Measurements from ENCODE around the gene TLE2.

The TLE2 gene

GRCh38 chr19:3029065-3029923, at the start of gene TLE2:
TSS of gene TLE2 (minus strand) at chr19:3029280. CDS start at chr19:3028904, 376 bp downstream.
- peak in 1 of 14 donors; percentile 22 for DNase-seq

GRCh38 chr19:3075605-3076431, 46.7 kb upstream of the TLE2 start:
- peak in 5 of 14 donors; percentile 13 to 67 (median 39) for DNase-seq

- no peak for DNase-seq
Observed at GRCh38 chr19:3073931-3074595, 45.0 kb upstream of the TLE2 start.

GRCh38 chr19:3073159-3073563, 44.1 kb upstream of the TLE2 start:
- DNase-seq = peak in 1 of 14 donors; percentile 55

- no peak for DNase-seq
Observed at GRCh38 chr19:3071768-3072167, 42.7 kb upstream of the TLE2 start.

DNA sequence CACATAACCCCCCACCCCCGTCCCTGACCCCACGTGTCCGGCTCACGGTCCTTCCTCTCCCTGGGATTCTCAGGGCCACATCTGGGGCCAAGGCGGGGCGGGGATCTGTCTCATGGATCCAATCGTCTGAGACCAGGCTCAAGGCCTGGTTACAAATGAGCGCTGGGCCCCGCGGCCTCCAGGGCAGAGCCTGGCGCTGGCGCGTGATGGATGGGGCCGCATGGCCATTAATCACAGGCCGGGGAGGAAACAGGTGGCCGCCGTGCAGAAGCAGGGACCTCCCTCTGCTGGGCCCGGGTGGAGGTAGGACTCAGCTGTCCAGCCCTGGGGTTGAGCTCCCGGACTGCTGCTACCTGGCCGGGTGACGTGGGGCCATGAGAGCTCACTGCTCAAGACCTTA, 39.0 kb upstream of the TLE2 start:
- no peak for DNase-seq

DNA sequence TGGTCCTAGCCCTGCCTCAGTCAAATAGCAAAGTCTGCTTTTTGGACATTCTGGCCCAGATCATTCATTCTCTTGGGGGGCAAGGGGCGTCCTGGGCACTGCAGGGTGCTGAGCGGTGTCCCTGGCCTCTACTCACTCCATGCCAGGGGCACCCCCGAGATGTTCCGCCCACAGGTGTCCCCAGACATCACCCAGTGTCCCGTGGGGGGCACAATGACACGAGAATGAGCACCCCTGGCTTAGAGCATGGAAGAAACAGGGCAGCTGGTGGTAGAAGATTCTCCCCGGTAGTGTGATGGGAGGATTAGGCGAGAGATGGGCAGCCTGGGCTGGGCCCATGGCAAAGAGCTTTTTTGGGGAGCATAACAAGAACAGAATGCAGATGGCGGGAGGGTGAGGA, 38.5 kb upstream of the TLE2 start:
- no peak for DNase-seq

DNA sequence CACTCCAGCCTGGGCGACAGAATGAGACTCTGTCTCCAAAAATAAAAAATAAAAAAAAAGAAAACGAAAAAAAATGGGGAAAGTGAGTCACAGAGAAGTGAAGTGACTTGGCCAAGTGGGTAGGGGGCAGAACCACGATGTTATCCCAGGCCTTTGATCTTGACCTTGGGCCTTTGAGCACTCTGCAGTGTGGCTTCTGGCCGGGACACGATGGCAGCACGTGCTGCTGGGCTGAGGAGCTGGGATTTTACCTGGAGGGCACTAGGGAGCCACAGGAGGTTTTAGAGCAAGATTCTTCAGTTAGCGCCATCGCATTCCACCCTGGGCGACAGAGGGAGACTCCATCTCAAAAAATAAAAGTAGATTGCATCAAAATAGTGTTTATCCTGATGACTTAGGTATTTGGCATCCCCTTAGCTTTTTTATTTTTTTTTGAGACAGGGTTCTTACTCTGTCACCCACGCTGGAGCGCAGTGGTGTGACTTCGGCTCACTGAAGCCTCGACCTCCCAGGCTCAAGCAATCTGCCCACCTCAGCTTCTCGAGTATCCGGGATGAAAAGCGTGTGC, 37.5 kb upstream of the TLE2 start:
- no peak for DNase-seq

DNA sequence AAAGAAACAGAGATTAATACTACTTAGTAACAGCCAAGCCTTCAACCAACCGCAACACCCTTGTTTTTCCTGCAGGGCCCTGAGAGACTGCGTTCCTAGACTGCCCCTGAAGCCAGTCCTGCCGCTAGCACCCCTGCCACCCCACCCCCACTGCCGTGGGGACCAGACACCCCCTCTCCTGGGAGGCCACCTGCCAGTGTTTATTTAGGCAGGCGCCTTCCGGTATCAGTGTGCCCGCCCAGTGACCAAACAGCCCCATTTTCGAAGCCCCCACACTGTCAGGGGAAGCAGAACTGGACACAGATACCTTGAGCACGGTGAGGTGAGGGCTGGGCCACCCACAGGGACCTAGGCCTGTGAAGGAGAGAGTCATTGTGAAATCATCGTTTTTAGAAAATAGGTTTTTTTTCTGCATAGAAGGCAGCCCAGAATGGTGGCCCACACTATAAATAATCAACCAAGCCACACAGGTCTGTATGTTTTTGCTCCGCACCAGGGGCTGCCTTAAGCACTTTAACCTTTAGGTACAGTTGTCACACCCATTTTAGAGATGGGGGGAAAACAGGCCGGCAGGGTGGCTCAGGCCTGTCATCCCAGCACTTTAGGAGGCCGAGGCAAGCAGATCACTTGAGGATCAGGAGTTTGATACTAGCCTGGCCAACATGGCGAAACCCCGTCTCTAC, 36.7 kb upstream of the TLE2 start:
- no peak for DNase-seq

- no peak for DNase-seq
Observed at GRCh38 chr19:3064011-3064330, 34.9 kb upstream of the TLE2 start.

DNA sequence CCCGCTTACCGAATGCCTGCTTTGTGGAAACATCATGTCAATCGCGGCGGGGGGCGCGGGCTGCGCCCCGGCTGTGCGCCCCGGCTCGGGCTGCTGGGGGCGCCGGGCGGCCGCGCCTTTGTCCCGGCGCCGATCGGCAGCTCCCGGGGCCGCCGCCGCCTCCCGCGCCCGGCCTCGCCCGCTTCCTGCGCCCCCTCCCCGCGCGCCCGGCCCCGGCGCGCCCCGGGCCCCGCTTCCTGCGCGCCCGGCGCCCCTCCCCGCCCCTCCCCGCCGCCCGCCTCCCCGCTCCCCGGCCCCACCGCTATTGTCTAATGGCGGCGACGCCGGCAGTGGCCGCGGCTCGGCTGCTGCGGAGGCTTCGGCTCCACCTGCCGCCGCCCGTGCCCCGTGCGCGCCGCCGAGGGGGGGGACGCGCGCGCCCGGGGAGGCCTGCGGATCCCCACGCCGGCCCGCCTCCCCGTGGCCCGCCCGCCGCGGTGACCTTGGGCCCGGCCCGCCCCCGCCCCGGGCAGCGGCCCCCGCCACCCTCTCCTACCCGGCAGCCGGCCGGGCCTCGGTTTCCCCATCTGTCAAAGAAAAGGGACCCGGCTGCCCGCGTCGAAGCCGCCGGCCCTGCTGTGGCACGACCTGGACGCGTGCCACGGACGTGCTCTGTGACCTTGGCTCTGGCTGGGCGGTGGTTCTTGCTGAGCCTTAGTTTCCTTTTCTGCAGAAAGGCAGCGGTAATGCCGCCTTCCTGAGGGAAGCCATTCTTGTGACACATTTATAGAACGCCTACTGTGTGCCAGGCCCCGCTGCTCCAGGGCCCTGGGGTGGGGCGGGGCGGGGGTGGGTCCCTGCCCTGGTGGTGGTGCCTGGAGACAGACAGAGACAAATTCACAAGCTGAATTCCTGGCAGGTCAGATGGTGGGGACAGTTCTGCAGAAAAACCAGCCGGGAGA, 33.4 kb upstream of the TLE2 start, which contains the start of gene TLE5:
Gene TLE5 (minus strand): TSS at position 331 of the 941 bp plus-strand sequence. CDS start 295 bp downstream, at position 36.
- peak in 10 of 14 donors; percentile 11 to 69 (median 32) for DNase-seq

DNA sequence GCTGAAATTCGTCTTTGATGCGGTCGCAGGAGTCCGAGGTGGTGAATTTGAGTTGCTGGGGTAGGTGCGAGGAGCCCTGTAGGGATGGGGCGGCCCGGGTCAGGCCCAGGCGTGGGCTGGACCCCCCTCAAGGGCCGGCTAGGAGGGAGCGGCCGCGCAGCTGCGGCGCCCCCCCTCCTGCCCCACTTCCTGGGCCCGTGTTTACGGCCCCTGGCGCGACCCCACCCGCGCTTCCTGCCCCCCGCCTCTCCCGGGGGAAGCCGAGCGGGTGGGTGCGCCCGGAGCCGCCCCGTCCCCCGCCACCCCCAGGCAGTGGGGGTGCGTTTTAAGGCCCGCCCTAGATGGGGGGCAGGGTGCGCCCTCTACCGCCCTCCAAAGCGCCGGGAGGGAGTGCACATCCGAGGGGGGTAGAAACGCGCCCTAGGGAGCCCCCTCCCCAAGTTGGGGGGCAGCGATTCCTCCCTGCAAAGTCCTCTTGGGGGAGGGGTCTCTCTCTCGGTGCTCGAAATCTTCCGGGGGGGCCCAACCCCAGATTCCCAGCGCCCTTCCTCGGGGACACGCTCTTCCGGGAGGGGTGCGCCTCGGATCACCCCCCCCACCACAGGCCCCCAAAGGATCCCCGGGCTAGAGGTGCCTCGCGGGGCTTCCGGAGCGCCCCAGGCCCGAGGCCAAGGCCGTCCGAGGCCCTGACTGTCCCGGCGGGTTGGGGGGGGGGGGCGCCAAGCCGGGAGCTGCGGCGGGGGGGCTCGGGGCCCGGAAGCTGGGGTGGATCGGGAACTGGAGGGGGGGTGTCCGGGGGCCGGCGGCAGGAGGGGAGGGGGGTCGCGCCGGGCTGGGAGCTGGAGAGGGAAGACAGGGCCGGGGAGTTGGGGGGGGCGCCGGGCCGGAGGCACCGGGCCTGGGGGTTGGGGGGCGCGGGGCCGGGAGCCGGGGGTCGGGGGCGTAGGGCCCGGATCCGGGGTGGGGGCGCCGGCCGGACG, 32.4 kb upstream of the TLE2 start:
- peak in 5 of 14 donors; percentile 21 to 69 (median 63) for DNase-seq

- no peak for DNase-seq
Observed at GRCh38 chr19:3060857-3061181, 31.7 kb upstream of the TLE2 start.

GRCh38 chr19:3059653-3060052, 30.6 kb upstream of the TLE2 start:
- DNase-seq = no peak

DNA sequence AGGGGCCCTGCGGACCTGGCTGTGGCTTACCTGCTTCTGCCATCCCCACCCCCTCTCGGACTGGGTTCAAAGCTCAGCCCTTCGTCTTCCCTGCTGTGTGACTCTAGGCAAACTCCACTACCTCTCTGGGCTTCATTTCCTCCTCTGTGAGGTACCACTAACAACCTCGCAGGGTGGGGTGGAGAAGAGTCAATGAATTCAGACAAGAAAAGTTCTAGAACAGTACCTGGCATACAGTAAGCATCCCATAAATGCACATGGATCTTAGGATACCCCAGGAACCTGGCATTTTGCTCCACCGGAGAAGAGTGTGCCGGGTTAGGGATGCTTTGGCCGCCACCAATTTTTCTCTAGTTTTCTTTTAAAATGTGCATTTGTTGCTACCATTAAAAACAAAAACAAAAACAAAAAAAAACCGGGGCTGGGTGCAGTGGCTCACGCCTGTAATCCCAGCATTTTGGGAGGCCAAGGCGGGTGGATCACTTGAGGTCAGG, 29.8 kb upstream of the TLE2 start:
- no peak for DNase-seq

DNA sequence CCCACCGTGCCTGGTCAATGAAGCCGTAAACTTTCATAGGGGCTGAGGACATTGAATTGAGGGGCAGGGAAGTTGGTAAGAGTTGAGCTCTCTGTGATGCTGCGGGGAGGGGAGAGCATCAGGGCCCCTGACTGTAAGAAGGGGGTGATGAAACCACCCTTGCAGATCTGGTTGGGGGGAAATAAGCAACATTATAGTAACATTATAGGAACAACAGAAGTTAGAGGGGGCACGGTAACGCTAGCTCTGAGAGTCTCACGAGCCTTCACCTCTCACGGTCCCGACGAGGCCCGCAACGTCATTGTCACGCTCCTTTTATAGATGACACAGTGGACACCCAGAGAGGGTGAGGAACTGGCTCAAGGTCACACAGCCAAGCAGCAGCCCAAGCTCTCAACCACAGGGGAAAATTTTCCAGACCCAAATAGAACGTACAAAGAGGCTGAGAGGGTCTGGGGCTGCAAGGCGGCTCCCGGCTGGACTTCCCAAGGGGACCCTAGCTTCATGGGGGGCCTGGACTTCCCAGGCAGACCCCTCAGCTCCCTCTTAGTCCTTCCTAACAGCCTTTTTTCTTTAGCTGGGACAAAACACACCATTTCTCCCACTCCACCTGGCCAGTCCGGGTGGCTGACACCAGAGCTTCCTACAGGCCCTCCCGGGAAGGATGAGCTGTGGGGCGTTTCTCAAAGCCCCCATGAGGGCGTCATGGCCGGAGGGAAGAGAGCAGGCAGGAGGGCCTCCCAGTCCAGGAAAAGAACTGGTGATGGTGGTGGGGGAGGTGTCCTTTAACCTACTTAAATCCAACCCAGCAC, 29.1 kb upstream of the TLE2 start:
- no peak for DNase-seq

GRCh38 chr19:3057275-3057714, 28.2 kb upstream of the TLE2 start:
- DNase-seq = peak; percentile 20 to 98 (median 68)

DNA sequence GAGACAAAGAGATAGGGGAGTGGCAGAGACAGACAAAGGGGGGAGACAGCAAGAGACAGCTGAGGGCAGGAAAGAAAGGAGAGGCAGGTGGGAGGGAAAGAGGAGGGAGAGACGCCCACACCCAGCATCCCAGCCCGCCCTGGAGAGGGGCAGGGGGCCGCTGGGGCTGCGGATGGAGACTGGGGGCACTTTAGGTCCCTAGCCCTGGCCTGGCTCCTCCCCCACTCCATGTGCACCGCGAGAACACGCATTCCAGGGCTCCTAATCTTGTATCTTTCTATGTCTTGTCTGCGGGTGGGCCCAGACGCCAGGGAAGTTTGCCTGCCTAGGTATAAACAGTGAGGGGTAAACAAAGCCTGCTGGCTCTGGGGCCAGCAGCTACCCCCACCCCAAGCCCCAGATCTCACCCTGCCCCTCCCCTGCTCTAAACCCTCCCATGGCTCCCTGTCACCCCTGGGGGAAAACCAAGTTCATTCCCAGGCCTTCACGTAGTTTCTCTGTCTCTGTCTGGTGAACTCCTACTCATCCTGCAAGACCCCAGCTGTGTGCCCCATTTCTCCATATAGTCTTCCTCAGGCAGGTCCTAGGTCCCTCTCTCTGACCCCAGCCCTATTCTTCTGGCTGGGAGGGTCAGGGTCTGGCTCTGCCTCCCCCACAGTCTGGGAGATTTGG, 27.5 kb upstream of the TLE2 start:
- DNase-seq = peak in 1 of 14 donors; percentile 62
